IPS-18c (cell line): ENCODE measurements around the gene CT45A8.
"Not testable (repeated sequence)": the region's sequence is repeated elsewhere in the genome, so short reads cannot be mapped to it uniquely, and the experiment has no call there.

Source experiments
- H3K4me3 ChIP-seq: 2 replicates; pipeline ENCODE4 v1.7.0; 2013; ENCODE audit warnings: low read depth, mild to moderate bottlenecking, low read length, moderate library complexity; ENCODE audit not compliant: insufficient read depth
- H3K9me3 ChIP-seq: one replicate; pipeline ENCODE4 v1.6.1; 2013; ENCODE audit warnings: mild to moderate bottlenecking, low read length, moderate library complexity; ENCODE audit not compliant: control insufficient read depth, insufficient read depth

CT45A8 gene, protein sequence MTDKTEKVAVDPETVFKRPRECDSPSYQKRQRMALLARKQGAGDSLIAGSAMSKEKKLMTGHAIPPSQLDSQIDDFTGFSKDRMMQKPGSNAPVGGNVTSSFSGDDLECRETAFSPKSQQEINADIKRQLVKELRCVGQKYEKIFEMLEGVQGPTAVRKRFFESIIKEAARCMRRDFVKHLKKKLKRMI

DNA sequence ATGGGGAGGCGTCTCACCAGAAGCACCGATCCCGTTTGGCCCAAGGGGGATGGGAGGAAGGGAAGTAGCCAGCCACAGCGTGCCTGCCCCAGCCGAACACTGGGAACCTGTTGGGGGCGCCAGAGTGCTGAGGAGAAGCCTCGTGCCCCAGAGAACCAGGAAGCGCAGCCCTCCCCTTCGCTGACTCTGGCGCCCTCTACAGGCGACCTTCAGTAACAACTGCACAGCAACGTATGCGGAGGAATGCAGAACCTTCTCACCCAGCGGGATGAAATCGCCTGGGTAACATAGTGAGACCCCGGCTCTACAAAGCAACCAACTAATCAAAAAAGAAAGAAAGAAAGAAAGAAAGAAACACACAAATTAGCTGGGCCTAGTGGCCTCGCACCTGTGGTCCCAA, at the start of gene CT45A8:
CT45A8 (minus strand) TSS at position 101 of the 400 bp plus-strand sequence. CDS start 3,755 bp downstream, outside the sequence.
- H3K9me3 ChIP-seq: not testable (repeated sequence)

DNA sequence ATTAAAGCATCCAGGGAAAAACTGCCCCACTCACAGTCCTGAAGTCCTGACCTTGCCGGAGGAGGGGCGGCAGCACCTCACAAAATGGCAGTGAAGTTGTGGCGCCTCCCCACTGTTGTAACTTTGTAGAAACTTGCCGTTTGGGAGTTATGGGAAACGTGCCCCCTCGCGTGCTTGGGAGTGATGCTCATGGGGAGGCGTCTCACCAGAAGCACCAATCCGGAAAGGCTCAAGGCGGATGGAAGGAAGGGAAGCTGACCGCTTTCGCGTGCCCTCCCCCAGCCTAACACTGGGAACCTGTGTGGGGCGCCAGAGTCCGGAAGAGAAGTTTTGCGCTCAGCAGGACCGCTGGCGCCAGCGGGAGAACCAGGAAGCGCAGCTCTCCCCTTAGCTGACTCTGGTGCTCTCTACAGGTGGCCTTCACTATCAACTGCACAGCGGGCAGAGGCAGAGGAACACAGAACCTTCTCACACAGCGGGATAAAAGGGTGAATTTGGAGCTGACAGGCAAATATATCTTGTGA, 39.0 kb upstream of the CT45A8 start, which contains the start of the genes CT45A10 and SAGE1:
CT45A10 (minus strand) TSS at position 151 of the 524 bp plus-strand sequence. CDS start 8,100 bp downstream, outside the sequence.
SAGE1 (plus strand) TSS at position 423 of the 524 bp plus-strand sequence. CDS start 2,527 bp downstream, outside the sequence.
- peaks cover 17% of the 10 kb centered on the region for H3K9me3 ChIP-seq

More for the DNA sequence above, at the start of gene CT45A8:
- H3K4me3 ChIP-seq: not testable (repeated sequence)

DNA sequence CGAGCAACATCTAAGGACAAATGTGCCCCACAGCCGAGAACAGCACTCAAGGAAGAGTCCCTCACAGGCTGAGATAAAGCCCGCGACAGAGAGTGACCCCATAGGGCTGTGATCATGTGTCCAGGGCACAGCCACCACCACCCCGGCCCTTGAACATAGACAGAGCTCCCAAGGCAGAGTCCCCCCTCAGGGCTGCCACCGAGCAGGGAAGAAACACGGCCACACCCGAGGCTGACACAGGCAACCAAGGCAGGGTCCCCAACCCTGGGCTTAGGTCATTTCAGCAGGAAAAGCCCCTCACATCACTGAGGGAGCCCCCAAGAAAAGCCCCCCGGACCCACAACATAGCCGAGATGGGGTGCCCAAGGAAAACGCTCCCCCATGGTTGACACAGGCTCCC, 38.4 kb upstream of the CT45A8 start:
- H3K4me3 ChIP-seq: no peak overlapping the region

More for the DNA sequence above, 39.0 kb upstream of the CT45A8 start, which contains the start of the genes CT45A10 and SAGE1:
- H3K4me3 ChIP-seq: no peak within 1 kb of the TSS

GRCh38 chrX:135890087-135890585, 35.8 kb upstream of the CT45A8 start:
- Histone ChIP-seq H3K9me3 (peaks cover 17% of the 10 kb centered on the region), H3K4me3 (no peak overlapping the region)

More for the DNA sequence above, 38.4 kb upstream of the CT45A8 start:
- H3K9me3 ChIP-seq: peaks cover 17% of the 10 kb centered on the region

- H3K9me3 ChIP-seq: peaks cover 17% of the 10 kb centered on the region
- not testable (repeated sequence) for H3K4me3 ChIP-seq
Observed at GRCh38 chrX:135888976-135889375, 34.6 kb upstream of the CT45A8 start.

- H3K9me3 ChIP-seq: peaks cover 16% of the 10 kb centered on the region
- not testable (repeated sequence) for H3K4me3 ChIP-seq
Observed at GRCh38 chrX:135888230-135888629, 33.9 kb upstream of the CT45A8 start.

- not testable (repeated sequence) for H3K4me3 ChIP-seq, H3K9me3 ChIP-seq
Observed at GRCh38 chrX:135882741-135883140, 28.4 kb upstream of the CT45A8 start.

DNA sequence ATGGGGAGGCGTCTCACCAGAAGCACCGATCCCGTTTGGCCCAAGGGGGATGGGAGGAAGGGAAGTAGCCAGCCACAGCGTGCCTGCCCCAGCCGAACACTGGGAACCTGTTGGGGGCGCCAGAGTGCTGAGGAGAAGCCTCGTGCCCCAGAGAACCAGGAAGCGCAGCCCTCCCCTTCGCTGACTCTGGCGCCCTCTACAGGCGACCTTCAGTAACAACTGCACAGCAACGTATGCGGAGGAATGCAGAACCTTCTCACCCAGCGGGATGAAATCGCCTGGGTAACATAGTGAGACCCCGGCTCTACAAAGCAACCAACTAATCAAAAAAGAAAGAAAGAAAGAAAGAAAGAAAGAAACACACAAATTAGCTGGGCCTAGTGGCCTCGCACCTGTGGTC, 17.4 kb upstream of the CT45A8 start, which contains the start of gene CT45A9:
CT45A9 (minus strand) TSS at position 101 of the 400 bp plus-strand sequence. CDS start 3,751 bp downstream, outside the sequence.
- not testable (repeated sequence) for H3K4me3 ChIP-seq, H3K9me3 ChIP-seq

GRCh38 chrX:135837180-135837579, 17.2 kb downstream of the CT45A8 start, which contains the start of gene CT45A7:
TSS of gene CT45A7 (minus strand) at chrX:135837280. CDS start at chrX:135833533, 3,747 bp downstream.
- H3K4me3 ChIP-seq, H3K9me3 ChIP-seq: not testable (repeated sequence)

DNA sequence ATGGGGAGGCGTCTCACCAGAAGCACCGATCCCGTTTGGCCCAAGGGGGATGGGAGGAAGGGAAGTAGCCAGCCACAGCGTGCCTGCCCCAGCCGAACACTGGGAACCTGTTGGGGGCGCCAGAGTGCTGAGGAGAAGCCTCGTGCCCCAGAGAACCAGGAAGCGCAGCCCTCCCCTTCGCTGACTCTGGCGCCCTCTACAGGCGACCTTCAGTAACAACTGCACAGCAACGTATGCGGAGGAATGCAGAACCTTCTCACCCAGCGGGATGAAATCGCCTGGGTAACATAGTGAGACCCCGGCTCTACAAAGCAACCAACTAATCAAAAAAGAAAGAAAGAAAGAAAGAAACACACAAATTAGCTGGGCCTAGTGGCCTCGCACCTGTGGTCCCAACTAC, 34.4 kb downstream of the CT45A8 start, which contains the start of gene CT45A2:
CT45A2 (minus strand) TSS at position 101 of the 400 bp plus-strand sequence. CDS start 3,747 bp downstream, outside the sequence.
- H3K4me3 ChIP-seq: not testable (repeated sequence)

DNA sequence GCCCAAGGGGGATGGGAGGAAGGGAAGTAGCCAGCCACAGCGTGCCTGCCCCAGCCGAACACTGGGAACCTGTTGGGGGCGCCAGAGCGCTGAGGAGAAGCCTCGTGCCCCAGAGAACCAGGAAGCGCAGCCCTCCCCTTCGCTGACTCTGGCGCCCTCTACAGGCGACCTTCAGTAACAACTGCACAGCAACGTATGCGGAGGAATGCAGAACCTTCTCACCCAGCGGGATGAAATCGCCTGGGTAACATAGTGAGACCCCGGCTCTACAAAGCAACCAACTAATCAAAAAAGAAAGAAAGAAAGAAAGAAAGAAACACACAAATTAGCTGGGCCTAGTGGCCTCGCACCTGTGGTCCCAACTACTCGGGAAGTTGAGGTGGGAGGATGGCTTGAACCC, 51.7 kb downstream of the CT45A8 start, which contains the start of gene CT45A6:
CT45A6 (minus strand) TSS at position 101 of the 400 bp plus-strand sequence. CDS start 3,794 bp downstream, outside the sequence.
- not testable (repeated sequence) for H3K9me3 ChIP-seq

More for the DNA sequence above, 34.4 kb downstream of the CT45A8 start, which contains the start of gene CT45A2:
- not testable (repeated sequence) for H3K9me3 ChIP-seq

More for the DNA sequence above, 51.7 kb downstream of the CT45A8 start, which contains the start of gene CT45A6:
- not testable (repeated sequence) for H3K4me3 ChIP-seq
